IMR-90 (cell line): ENCODE data around the gene RAB30.

Source experiments
- BHLHE40 ChIP-seq: fragments of 150-350 bp; IDR thresholded peaks from 2 replicates; pipeline ENCODE4 v1.6.1; 2016; ENCODE audit warnings: mild to moderate bottlenecking, low read depth, low read length
- CEBPB ChIP-seq: IDR thresholded peaks from 2 replicates; pipeline ENCODE4 v1.6.1; 2012; ENCODE audit warnings: low read depth, low read length, improper control_type of control experiment
- CHD1 ChIP-seq: IDR thresholded peaks from 2 replicates; pipeline ENCODE4 v1.6.1; 2012; ENCODE audit warnings: low read depth, low read length, improper control_type of control experiment
- CTCF ChIP-seq: conservative IDR thresholded peaks from 2 replicates; pipeline ENCODE4 v1.5.1; 2012; ENCODE audit warnings: mild to moderate bottlenecking, low read depth, low read length, improper control_type of control experiment
- ELK1 ChIP-seq: fragments of 150-350 bp; IDR thresholded peaks from 2 replicates; pipeline ENCODE4 v1.6.1; 2016; ENCODE audit warnings: low read depth, mild to moderate bottlenecking, low read length, moderate library complexity, borderline replicate concordance
- FOS ChIP-seq: fragments of 150-350 bp; IDR thresholded peaks from 2 replicates; pipeline ENCODE4 v1.6.1; 2016; ENCODE audit warnings: low read depth, low read length
- MAZ ChIP-seq: IDR thresholded peaks from 2 replicates; pipeline ENCODE4 v1.6.1; 2012; ENCODE audit warnings: low read depth, mild to moderate bottlenecking, low read length, improper control_type of control experiment, moderate library complexity, borderline replicate concordance
- MXI1 ChIP-seq: IDR thresholded peaks from 2 replicates; pipeline ENCODE4 v1.6.1; 2012; ENCODE audit warnings: low read depth, mild to moderate bottlenecking, low read length, moderate library complexity, borderline replicate concordance
- NFE2L2 ChIP-seq: fragments of 150-350 bp; IDR thresholded peaks from 2 replicates; pipeline ENCODE4 v1.6.1; 2016; ENCODE audit warnings: low read depth, mild to moderate bottlenecking, low read length
- POLR2A ChIP-seq: IDR thresholded peaks from 2 replicates; pipeline ENCODE4 v1.6.1; 2012; ENCODE audit warnings: mild to moderate bottlenecking, low read depth, low read length
- RAD21 ChIP-seq: IDR thresholded peaks from 2 replicates; pipeline ENCODE4 v1.6.1; 2012; ENCODE audit warnings: low read length, improper control_type of control experiment
- RFX5 ChIP-seq: IDR thresholded peaks from 2 replicates; pipeline ENCODE4 v1.8.0; 2012; ENCODE audit warnings: low read depth, mild to moderate bottlenecking, low read length, moderate library complexity
- USF2 ChIP-seq: fragments of 150-350 bp; IDR thresholded peaks from 2 replicates; pipeline ENCODE4 v1.6.1; 2017; ENCODE audit warnings: mild to moderate bottlenecking, antibody characterized with exemption, low read length, low read depth

- no peak for TF ChIP-seq CTCF
- no peak for TF ChIP-seq POLR2A
- no peak for TF ChIP-seq CEBPB
- TF ChIP-seq FOS: no peak
- no peak for TF ChIP-seq RAD21
- no peak for TF ChIP-seq USF2
- no peak for TF ChIP-seq MAZ
- no peak for TF ChIP-seq MXI1
- no peak for TF ChIP-seq BHLHE40
- TF ChIP-seq RFX5: no peak
- TF ChIP-seq ELK1: no peak
- no peak for TF ChIP-seq CHD1
- no peak for TF ChIP-seq NFE2L2
These were observed 47.1 kb upstream of the RAB30 start for GRCh38 chr11:83118814-83119213.
